HS-5 (cell line): ENCODE measurements around the gene PCDHGA4.
"Not testable (repeated sequence)": the region's sequence is repeated elsewhere in the genome, so short reads cannot be mapped to it uniquely, and the experiment has no call there.

ENCODE experiments used
- DNase-seq: peaks from one replicate; pipeline ENCODE4 v3.0.0-alpha.2; 2012; ENCODE audit warnings: low read depth

Gene PCDHGA4

DNA sequence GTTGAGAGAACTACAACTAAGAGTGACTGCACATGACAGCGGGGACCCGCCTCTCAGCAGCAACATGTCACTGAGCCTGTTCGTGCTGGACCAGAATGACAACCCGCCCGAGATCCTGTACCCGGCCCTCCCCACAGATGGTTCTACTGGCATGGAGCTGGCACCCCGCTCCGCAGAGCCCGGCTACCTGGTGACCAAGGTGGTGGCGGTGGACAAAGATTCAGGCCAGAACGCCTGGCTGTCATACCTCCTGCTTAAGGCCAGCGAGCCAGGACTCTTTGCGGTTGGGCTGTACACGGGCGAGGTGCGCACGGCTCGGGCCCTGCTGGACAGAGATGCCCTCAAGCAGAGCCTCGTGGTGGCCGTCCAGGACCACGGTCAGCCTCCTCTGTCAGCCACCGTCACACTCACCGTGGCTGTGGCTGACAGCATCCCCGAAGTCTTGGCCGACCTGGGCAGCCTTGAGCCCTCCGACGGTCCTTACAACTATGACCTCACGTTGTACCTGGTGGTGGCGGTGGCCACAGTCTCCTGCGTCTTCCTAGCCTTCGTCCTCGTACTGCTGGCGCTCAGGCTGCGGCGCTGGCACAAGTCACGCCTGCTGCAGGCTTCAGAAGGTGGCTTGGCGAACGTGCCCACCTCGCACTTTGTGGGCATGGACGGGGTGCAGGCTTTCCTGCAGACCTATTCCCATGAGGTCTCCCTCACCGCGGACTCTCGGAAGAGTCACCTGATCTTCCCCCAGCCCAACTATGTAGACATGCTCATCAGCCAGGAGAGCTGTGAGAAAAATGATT lies 29.8 kb downstream of the PCDHGA4 start:
- no peak for DNase-seq

DNA sequence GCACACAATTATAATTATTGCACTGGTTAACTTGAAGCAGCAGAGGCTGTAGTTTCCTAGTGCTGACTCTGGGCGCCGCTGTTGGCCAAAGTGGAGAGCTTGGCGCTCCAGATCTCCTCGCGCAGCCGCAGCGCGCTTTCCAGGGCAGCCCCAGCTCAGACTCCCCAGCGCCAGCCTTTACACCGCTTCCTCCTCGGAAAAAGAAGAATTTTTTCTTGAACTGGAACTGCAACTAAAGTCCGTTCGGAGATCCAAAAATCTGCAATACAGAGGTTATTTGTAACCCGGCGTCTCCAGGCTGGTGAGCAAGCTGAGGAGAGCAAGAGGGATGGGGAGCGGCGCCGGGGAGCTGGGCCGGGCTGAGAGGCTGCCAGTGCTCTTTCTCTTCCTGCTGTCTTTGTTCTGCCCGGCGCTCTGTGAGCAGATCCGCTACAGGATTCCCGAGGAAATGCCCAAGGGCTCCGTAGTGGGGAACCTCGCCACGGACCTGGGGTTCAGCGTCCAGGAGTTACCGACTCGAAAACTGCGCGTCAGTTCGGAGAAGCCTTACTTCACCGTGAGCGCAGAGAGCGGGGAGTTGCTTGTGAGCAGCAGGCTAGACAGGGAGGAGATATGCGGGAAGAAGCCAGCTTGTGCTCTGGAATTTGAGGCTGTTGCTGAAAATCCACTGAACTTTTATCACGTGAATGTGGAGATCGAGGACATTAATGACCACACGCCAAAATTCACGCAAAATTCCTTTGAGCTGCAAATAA lies 32.9 kb downstream of the PCDHGA4 start, which contains the start of gene PCDHGB4:
Gene PCDHGB4 (plus strand): TSS at position 142 of the 755 bp plus-strand sequence. CDS start 187 bp downstream, at position 329.
- DNase-seq: not testable (repeated sequence)

DNA sequence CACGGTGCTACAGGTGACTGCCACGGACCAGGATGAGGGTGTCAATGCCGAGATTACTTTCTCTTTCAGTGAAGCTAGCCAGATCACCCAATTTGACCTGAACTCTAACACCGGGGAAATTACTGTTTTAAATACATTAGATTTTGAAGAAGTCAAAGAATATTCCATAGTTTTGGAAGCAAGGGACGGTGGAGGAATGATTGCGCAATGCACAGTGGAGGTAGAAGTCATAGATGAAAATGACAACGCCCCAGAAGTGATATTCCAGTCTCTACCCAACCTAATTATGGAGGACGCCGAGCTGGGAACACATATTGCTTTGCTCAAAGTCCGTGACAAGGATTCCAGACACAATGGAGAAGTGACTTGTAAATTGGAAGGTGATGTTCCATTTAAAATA lies 33.8 kb downstream of the PCDHGA4 start:
- DNase-seq: no peak

DNA sequence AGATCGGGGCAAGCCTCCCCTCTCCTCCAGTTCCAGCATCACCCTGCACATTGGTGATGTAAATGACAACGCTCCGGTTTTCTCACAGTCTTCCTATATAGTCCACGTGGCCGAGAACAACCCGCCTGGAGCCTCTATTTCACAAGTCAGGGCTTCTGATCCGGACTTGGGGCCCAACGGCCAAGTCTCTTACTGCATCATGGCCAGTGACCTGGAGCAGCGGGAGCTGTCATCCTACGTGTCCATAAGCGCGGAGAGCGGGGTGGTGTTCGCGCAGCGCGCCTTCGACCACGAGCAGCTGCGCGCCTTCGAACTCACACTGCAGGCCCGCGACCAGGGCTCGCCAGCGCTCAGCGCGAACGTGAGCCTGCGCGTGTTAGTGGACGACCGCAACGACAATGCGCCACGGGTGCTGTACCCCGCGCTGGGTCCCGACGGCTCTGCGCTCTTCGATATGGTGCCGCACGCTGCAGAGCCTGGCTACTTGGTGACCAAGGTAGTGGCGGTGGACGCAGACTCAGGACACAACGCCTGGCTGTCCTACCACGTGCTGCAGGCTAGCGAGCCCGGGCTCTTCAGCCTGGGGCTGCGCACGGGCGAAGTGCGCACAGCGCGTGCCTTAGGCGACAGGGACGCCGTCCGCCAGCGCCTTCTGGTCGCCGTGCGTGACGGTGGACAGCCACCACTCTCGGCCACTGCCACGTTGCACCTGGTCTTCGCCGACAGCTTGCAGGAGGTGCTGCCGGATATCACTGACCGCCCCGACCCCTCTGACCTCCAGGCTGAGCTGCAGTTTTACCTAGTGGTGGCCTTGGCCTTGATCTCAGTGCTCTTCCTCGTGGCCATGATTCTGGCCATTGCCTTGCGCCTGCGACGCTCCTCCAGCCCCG lies 34.6 kb downstream of the PCDHGA4 start:
- DNase-seq: no peak

DNA sequence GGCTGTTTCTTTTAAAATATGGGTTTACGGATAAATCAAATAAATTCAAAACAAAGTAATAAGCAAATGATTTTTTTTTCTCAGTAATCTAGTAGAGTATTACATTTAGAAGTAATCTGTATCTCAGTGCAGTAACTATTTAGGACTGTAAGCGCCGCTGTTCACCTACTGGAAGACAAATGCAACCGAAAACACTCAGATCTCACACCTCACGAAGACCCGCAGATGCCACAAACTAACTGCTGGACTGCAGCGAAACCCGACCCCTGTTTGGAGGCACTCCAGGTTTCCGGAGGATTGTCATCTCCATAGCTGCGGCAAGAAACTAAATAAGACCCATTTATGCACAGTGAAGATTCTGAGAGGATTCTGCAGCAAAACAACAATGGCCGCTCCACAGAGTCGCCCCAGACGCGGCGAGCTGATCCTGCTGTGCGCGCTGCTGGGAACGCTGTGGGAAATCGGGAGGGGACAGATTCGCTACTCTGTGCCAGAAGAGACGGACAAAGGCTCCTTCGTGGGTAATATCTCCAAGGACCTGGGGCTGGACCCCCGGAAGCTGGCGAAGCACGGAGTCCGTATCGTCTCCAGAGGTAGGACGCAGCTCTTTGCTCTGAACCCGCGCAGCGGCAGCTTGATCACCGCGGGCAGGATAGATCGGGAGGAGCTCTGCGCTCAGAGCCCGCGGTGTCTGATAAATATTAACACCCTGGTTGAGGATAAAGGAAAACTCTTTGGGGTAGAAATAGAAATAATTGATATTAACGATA lies 37.8 kb downstream of the PCDHGA4 start, which contains the start of gene PCDHGA8:
Gene PCDHGA8 (plus strand): TSS at position 205 of the 770 bp plus-strand sequence. CDS start 181 bp downstream, at position 386.
- DNase-seq: no peak

DNA sequence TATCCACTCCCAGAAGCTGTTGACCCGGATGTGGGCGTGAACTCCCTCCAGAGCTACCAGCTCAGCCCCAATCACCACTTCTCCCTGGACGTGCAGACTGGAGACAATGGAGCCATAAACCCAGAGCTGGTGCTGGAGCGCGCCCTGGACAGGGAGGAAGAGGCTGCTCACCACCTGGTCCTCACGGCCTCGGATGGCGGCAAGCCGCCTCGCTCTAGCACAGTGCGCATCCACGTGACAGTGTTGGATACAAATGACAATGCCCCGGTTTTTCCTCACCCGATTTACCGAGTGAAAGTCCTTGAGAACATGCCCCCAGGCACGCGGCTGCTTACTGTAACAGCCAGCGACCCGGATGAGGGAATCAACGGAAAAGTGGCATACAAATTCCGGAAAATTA lies 38.4 kb downstream of the PCDHGA4 start:
- no peak for DNase-seq

DNA sequence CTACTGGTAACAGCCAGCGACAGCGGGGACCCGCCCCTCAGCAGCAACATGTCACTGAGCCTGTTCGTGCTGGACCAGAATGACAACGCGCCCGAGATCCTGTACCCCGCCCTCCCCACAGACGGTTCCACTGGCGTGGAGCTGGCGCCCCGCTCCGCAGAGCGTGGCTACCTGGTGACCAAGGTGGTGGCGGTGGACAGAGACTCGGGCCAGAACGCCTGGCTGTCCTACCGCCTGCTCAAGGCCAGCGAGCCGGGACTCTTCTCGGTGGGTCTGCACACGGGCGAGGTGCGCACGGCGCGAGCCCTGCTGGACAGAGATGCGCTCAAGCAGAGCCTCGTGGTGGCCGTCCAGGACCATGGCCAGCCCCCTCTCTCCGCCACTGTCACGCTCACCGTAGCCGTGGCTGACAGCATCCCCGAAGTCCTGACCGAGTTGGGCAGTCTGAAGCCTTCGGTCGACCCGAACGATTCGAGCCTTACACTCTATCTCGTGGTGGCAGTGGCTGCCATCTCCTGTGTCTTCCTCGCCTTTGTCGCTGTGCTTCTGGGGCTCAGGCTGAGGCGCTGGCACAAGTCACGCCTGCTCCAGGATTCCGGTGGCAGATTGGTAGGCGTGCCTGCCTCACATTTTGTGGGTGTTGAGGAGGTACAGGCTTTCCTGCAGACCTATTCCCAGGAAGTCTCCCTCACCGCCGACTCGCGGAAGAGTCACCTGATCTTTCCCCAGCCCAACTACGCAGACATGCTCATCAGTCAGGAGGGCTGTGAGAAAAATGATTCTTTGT lies 39.8 kb downstream of the PCDHGA4 start:
- DNase-seq: not testable (repeated sequence)

DNA sequence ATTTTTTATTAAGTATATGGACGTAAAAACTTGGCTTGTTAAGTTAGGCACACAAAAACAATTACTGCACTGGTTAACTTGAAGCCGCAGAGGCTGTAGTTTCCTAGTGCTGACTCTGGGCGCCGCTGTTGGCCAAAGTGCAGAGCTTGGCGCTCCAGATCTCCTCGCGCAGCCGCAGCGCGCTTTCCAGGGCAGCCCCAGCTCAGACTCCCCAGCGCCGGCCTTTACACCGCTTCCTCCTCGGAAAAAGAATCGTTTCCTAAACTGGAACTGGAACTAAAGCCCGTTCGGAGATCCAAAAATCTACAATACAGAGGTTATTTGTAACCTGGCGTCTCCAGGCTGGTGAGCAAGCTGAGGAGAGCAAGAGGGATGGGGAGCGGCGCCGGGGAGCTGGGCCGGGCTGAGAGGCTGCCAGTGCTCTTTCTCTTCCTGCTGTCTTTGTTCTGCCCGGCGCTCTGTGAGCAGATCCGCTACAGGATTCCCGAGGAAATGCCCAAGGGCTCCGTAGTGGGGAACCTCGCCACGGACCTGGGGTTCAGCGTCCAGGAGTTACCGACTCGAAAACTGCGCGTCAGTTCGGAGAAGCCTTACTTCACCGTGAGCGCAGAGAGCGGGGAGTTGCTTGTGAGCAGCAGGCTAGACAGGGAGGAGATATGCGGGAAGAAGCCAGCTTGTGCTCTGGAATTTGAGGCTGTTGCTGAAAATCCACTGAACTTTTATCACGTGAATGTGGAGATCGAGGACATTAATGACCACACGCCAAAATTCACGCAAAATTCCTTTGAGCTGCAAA lies 43.1 kb downstream of the PCDHGA4 start, which contains the start of gene PCDHGB5:
Gene PCDHGB5 (plus strand): TSS at position 192 of the 796 bp plus-strand sequence. CDS start 181 bp downstream, at position 373.
- not testable (repeated sequence) for DNase-seq

DNA sequence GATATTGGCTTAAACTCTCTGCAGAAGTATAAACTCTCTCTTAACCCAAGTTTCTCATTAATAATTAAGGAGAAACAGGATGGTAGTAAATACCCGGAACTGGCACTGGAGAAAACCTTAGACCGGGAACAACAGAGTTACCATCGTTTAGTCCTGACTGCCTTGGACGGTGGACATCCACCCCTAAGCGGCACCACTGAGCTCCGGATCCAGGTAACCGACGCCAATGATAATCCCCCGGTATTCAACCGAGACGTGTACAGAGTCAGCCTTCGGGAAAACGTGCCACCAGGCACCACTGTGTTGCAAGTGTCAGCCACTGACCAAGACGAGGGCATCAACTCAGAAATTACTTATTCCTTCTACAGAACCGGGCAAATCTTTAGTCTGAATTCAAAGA lies 43.8 kb downstream of the PCDHGA4 start:
- DNase-seq: no peak

DNA sequence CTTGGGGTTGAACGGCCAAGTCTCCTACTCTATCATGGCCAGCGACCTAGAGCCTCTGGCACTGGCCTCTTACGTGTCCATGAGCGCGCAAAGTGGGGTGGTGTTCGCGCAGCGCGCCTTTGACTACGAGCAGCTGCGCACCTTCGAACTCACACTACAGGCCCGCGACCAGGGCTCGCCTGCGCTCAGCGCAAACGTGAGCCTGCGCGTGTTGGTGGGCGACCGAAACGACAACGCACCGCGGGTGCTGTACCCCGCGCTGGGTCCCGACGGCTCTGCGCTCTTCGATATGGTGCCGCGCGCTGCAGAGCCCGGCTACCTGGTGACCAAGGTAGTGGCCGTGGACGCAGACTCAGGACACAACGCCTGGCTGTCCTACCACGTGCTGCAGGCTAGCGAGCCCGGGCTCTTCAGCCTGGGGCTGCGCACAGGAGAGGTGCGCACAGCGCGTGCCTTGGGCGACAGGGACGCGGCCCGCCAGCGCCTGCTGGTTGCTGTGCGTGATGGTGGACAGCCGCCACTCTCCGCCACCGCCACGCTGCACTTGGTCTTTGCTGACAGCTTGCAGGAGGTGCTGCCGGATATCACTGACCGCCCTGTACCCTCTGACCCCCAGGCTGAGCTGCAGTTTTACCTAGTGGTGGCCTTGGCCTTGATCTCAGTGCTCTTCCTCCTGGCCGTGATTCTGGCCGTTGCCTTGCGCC lies 44.9 kb downstream of the PCDHGA4 start:
- DNase-seq: no peak

DNA sequence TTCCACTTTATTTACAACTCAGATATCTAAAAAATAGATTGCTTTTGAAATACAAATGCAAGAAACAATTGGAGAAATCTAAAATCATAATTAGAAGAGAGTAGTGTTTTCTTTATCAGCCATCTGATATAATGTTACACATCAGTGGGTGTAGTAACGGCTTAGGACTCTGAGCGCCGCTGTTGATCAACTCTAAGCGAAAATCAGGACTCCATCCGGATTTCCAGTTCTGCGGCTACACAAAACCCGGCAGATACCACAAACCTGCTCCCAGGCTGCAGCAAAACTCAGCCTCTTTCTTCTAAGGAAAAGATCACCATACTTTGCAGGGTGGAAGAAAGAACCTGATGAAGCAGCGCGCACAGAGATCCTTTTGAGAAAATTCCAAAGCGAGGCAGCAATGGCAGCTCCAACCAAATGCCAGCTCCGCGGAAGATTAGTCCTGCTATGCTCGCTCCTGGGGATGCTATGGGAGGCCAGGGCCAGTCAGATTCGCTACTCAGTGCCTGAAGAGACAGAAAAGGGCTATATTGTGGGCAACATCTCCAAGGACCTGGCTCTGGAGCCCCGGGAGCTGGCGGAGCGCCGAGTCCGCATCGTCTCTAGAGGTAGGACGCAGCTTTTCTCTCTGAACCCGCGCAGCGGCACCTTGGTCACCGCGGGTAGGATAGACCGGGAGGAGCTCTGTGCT lies 47.9 kb downstream of the PCDHGA4 start, which contains the start of gene PCDHGA9:
Gene PCDHGA9 (plus strand): TSS at position 226 of the 691 bp plus-strand sequence. CDS start 175 bp downstream, at position 401.
- DNase-seq: no peak

DNA sequence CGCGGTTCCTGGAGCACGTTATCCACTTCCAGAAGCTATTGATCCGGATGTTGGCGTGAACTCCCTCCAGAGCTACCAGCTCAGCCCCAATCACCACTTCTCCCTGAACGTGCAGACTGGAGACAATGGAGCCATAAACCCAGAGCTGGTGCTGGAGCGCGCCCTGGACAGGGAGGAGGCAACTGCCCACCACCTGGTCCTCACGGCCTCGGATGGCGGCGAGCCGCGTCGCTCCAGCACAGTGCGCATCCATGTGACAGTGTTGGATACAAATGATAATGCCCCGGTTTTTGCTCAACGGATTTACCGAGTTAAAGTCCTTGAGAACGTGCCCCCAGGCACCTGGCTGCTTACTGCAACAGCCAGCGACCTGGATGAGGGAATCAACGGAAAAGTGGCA lies 48.6 kb downstream of the PCDHGA4 start:
- DNase-seq: no peak
